BLaER1 treated with 17β-estradiol and CSF1 and Interleukin-3, amounts not matched to agents 10 nM and 100 nM (cell line): ENCODE measurements around the gene PSG7.
"Not testable (repeated sequence)": the region's sequence is repeated elsewhere in the genome, so short reads cannot be mapped to it uniquely, and the experiment has no call there.

Experiments used
- H3K27ac ChIP-seq, 11 experiments: shearing (Covaris generic); formaldehyde crosslinking; 2 replicates each; pipeline ENCODE4 v1.8.1; 2022
- H3K27me3 ChIP-seq, 11 experiments: shearing (Covaris generic); formaldehyde crosslinking; 2 replicates each; pipeline ENCODE4 v1.8.1; 2022
- H3K36me3 ChIP-seq, 11 experiments: shearing (Covaris generic); formaldehyde crosslinking; 2 replicates each; pipeline ENCODE4 v1.8.1; 2022
- H3K4me1 ChIP-seq, 10 experiments: shearing (Covaris generic); formaldehyde crosslinking; 2 replicates each; pipeline ENCODE4 v1.8.1; 2022
- H3K4me2 ChIP-seq, 11 experiments: shearing (Covaris generic); formaldehyde crosslinking; 2 replicates each; pipeline ENCODE4 v1.8.1; 2022
- H3K4me3 ChIP-seq, 10 experiments: shearing (Covaris generic); formaldehyde crosslinking; 2 replicates each; pipeline ENCODE4 v1.8.1; 2022
- H3K9ac ChIP-seq, 11 experiments: shearing (Covaris generic); formaldehyde crosslinking; 2 replicates each; pipeline ENCODE4 v1.8.1; 2022
- H3K9me3 ChIP-seq, 11 experiments: shearing (Covaris generic); formaldehyde crosslinking; replicated peaks in 1 of 11; 2 replicates each; pipeline ENCODE4 v1.8.1; 2022
- H4K20me1 ChIP-seq, 11 experiments: shearing (Covaris generic); formaldehyde crosslinking; 2 replicates each; pipeline ENCODE4 v1.8.1; 2022
- Cebpa-rat ChIP-seq, 11 experiments: shearing (Covaris generic); IDR thresholded peaks; 2 replicates each; pipeline ENCODE4 v1.8.1; 2022

Gene PSG7

DNA sequence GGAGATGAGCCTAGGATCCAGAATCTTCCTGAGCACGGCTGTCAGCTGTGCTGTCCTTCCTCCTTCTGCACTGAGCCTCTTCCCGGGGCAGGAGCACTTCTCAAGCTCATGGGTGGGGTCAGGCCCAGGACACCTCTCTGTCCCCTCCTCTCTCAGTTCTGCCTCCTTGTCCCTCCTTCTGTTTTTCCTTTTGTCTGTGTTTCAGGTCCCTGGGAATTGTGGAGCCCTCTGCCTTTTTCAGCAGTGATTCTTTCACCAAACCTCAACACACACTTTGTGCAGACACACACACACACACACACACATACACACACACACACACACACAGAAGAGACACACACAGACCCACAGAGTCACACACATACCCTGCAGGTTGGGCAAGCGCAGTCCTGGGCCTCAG is at the start of gene PSG7:
Gene PSG7, minus strand, starts transcription at position 101 of the 400 bp plus-strand sequence. CDS start 131 bp downstream, outside the sequence.
- not testable (repeated sequence) for H3K9me3 ChIP-seq, H3K4me2 ChIP-seq, H4K20me1 ChIP-seq, H3K27ac ChIP-seq, H3K4me3 ChIP-seq, H3K9ac ChIP-seq, H3K27me3 ChIP-seq, H3K36me3 ChIP-seq, H3K4me1 ChIP-seq

DNA sequence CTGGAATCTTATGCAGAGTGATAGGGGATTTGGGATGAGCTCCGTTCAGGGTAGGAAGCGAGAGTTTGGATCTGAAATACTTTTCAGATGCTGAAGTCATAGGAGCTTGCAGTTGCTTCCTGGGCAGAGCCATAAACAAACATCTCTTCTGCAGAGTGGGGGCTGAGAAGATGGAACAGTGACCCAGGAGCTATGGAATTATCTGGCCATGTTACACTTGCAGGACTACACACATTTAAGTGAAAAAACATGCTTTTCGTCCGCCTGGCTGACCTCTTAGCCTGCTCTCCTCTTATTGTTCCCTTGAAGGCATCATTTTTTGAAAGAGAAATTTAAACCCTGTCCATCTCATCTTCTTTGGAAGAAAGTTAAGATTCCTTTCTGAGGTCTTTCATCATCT is 48.6 kb upstream of the PSG7 start:
- H3K4me3 ChIP-seq, result no peak overlapping the region
- TF ChIP-seq Cebpa-rat (IDR thresholded peaks at IDR 0.05), result no peak

DNA sequence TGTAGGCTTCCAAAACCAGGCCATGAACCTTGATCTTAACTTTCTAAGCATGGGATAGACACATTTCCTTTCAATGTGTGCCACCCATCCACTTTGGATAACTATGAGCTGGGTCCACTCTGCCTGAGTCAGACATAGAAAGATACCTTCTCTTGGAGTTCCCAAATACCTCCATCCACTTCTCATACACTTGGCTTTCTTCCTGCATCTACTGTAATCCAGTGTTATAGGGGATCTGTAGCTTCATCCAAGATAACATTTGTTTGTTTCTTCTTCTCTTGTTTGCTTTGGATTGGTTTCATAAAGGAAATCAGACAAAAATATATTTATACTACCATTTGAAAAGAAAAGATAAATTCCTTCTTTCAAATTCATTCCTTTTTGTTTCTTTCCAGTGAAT is 45.1 kb upstream of the PSG7 start:
- not testable (repeated sequence) for H3K27me3 ChIP-seq, H3K4me1 ChIP-seq, H3K9me3 ChIP-seq, H3K4me2 ChIP-seq, H4K20me1 ChIP-seq, H3K36me3 ChIP-seq, H3K27ac ChIP-seq, H3K9ac ChIP-seq, H3K4me3 ChIP-seq

More for the DNA sequence above, 48.6 kb upstream of the PSG7 start:
- Histone ChIP-seq H3K4me1 (no peaks in the 10 kb centered on the region), H3K27me3 (no peaks in the 10 kb centered on the region), H3K36me3 (no peaks in the 10 kb centered on the region), H4K20me1 (no peaks in the 10 kb centered on the region), H3K9me3 (no peaks in the 10 kb centered on the region), H3K27ac (no peak overlapping the region), H3K9ac (no peak overlapping the region), H3K4me2 (no peak overlapping the region)

DNA sequence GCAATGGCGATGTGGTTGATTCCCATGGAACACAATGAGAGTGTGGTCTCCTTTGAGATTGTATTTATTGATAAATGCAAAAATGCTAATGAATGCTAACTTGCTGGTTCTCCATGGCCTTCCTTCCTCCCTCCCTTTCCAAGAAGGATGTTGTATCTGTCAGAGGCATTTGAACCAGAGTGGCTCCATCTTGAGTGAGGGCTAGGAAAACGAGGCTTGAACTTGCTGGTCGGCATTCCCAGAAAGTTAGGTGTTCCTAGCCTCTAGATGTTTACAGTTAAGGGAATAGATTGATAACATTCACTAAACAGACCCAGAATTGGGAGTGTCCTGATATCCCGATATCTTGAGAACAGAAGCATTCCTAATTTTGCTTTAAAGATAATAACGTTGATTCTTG is 34.4 kb upstream of the PSG7 start:
- not testable (repeated sequence) for H3K4me3 ChIP-seq, H3K9me3 ChIP-seq, H3K4me2 ChIP-seq, H3K27me3 ChIP-seq, H3K36me3 ChIP-seq, H3K4me1 ChIP-seq, H4K20me1 ChIP-seq, H3K9ac ChIP-seq, H3K27ac ChIP-seq

DNA sequence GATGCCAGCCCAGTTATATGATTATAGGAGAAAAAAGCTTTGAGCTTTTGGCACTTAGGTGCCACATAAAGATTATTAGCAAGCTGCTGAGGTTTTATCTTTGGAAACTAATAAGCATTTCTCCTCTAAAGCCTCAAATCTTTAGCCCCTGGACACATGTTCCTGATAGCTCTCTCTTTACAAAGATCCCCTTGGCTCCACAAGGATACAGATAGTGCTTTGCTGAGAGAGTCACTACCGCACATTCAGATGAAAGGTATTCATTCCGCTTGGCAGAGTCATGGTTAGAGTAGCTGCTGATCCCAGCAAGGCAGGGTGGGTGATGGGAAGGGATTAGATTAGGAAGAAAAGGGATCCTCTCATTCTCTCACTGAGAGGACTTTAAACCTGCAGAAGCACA is 28.2 kb upstream of the PSG7 start:
- Histone ChIP-seq H3K4me3 (no peak overlapping the region), H3K36me3 (no peaks in the 10 kb centered on the region), H4K20me1 (no peaks in the 10 kb centered on the region), H3K9me3 (no peaks in the 10 kb centered on the region), H3K27me3 (no peaks in the 10 kb centered on the region), H3K27ac (no peak overlapping the region), H3K9ac (no peak overlapping the region), H3K4me2 (no peak overlapping the region), H3K4me1 (no peaks in the 10 kb centered on the region)
- TF ChIP-seq Cebpa-rat (IDR thresholded peaks at IDR 0.05), result no peak

DNA sequence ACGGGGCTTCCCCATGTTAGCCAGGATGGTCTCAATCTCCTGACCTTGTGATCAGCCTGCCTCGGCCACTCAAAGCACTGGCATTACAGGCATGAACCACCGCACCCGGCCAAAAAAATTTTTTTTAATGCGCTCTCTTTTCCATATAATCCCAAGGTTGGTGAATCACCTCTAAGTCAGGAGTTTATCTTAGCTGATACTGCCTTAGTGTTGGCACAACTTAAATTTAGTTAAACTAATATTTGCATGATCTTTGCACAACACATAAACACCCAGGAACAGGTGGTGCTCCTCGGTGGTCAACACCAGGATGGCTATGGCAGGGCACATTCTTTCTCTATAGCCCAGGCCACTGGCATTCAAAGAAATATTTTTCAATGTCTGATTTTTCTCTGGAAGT is 24.1 kb upstream of the PSG7 start:
- H3K4me1 ChIP-seq, result no peaks in the 10 kb centered on the region
- H3K9ac ChIP-seq, result no peak overlapping the region
- TF ChIP-seq Cebpa-rat (IDR thresholded peaks at IDR 0.05), result no peak
- no peak overlapping the region for H3K4me2 ChIP-seq
- H3K36me3 ChIP-seq, result no peaks in the 10 kb centered on the region
- H3K27ac ChIP-seq, result no peak overlapping the region
- peaks cover 0 to 5% (median 0%) of the 10 kb centered on the region in 11 experiments; a peak in 3 of 22 replicates for H3K9me3 ChIP-seq
- H3K27me3 ChIP-seq, result no peaks in the 10 kb centered on the region
- H4K20me1 ChIP-seq, result no peaks in the 10 kb centered on the region
- no peak overlapping the region for H3K4me3 ChIP-seq

DNA sequence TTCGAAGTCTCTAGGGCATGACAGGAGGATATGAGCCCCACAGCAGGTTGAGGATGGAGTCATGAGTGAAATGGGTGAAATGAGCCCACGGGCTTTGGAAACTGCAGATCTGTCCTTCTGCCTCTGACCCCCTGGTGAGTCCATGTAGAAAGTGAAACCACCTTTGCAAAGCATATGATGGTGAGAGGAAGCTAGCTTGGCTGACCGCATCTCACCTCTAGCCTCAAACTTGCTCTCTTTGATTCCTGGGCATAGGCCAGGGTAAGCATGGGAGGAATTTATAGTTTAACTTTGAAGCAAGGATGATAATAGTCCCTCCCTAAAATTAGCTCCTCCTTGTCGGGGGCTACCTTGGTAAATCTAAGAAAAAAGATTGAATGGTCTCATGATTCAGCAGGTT is 15.1 kb upstream of the PSG7 start:
- not testable (repeated sequence) for H3K4me3 ChIP-seq, H3K4me1 ChIP-seq, H3K4me2 ChIP-seq, H4K20me1 ChIP-seq, H3K36me3 ChIP-seq, H3K27ac ChIP-seq, H3K9ac ChIP-seq, H3K27me3 ChIP-seq
- H3K9me3 ChIP-seq, result peaks cover 0 to 13% (median 3%) of the 10 kb centered on the region in 11 experiments; a peak in 4 of 22 replicates

DNA sequence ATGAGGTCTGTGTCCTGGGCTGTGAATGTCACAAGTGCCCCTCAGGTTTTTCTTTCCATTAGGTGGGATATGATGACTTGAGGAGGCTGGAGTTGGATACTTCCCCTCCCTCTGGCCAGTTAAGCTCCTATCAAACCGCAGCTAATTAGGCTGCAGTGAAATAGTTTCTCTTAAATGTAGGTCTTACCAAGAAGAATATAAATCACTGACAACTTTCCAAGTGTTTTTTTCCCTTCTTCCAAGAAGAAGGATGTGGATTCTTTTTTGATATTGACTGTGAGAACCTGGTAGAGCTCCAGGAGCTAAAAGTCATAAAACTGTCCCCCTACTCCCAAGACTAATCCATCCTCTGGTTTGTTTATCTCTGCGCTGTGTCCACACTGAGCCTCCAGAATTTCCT is 14.5 kb upstream of the PSG7 start:
- peaks cover 0 to 13% (median 3%) of the 10 kb centered on the region in 11 experiments; a peak in 4 of 22 replicates for H3K9me3 ChIP-seq
- H3K27me3 ChIP-seq, result not testable (repeated sequence)

DNA sequence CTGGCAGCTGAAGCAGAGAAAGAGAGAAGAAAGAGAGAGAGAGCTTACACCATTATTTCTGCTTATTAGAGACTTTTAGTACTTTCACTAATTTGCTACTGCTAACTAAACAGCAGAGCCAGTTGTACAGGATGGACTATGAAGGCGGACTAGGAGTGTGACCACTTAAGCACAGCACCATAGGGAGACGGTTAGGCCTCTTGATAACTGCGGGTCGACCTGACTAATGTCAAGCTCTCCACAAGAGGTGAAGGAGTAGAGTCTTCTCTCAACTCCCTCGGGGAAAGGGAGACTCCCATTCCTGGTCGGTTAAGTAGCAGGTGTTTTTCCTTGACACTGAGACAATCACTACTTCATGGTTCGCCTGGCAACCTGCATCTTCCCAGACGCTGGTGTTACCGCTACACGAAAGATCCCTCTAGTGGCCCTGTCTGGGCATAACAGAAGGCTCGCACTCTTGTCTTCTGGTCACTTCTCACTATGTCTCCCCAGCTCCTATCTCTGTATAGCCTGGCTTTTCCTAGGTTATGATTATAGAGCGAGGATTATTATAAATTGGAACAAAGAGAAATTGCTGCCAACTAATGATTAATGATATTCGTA is 5.3 kb upstream of the PSG7 start:
- H3K27ac ChIP-seq, result no peak overlapping the region
- no peak for TF ChIP-seq Cebpa-rat (IDR thresholded peaks at IDR 0.05)
- H3K4me2 ChIP-seq, result no peak overlapping the region
- peaks cover 0 to 9% (median 2%) of the 10 kb centered on the region in 10 experiments; a peak in 7 of 20 replicates for H3K4me1 ChIP-seq
- H4K20me1 ChIP-seq, result no peaks in the 10 kb centered on the region
- no peaks in the 10 kb centered on the region for H3K27me3 ChIP-seq
- no peak overlapping the region for H3K4me3 ChIP-seq
- H3K9ac ChIP-seq, result no peak overlapping the region
- H3K9me3 ChIP-seq, result peaks cover 0 to 7% (median 0%) of the 10 kb centered on the region in 11 experiments; a peak in 4 of 22 replicates
- no peaks in the 10 kb centered on the region for H3K36me3 ChIP-seq

More for the DNA sequence above, 14.5 kb upstream of the PSG7 start:
- not testable (repeated sequence) for H3K9ac ChIP-seq, H4K20me1 ChIP-seq, H3K4me1 ChIP-seq, H3K27ac ChIP-seq, H3K4me2 ChIP-seq, H3K4me3 ChIP-seq, H3K36me3 ChIP-seq

DNA sequence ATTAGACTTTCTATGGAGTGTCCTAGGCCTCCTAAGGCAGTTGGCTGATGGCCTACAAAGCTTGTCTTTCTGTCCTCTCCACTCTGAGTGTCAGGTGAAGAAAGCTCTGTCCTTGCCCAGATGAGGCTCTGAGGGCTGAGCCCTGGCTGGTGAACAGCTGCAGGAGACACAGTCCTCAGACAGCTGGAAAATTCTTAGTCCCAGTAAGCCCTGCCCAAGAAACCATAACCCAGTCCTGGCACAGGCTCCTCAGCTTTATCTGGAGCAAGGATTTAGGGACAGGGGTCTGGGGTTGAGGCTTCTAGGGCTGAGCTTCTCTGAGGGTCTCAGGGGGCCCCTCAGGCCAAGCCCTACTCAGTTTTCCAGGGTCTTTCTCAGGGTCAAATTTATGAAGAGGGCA is 2.3 kb downstream of the PSG7 start:
- not testable (repeated sequence) for H4K20me1 ChIP-seq, H3K4me3 ChIP-seq, H3K4me1 ChIP-seq, H3K27me3 ChIP-seq, H3K9me3 ChIP-seq, H3K4me2 ChIP-seq, H3K36me3 ChIP-seq, H3K9ac ChIP-seq, H3K27ac ChIP-seq

DNA sequence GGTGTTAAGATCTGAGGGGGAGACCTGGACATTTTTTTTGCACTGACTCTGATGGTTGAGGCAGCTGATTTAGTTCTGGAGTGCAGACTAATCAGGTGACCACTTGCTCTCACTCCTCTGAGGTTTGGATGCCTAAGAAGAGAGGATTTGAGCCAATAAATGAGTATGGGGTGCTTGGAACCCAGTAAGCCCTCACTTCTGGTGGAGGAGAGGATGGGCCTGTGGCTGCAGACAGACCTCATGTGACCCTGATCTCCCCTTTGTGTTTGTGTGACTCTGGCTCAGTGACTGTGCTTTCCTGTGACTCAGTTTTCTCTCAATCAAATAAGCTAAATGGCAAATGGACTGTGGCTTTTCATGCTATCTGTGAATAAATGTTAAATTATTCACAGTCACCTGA is 2.8 kb downstream of the PSG7 start:
- not testable (repeated sequence) for H3K4me1 ChIP-seq, H3K4me2 ChIP-seq, H3K9ac ChIP-seq, H3K4me3 ChIP-seq, H3K27me3 ChIP-seq, H3K36me3 ChIP-seq, H4K20me1 ChIP-seq, H3K27ac ChIP-seq, H3K9me3 ChIP-seq

DNA sequence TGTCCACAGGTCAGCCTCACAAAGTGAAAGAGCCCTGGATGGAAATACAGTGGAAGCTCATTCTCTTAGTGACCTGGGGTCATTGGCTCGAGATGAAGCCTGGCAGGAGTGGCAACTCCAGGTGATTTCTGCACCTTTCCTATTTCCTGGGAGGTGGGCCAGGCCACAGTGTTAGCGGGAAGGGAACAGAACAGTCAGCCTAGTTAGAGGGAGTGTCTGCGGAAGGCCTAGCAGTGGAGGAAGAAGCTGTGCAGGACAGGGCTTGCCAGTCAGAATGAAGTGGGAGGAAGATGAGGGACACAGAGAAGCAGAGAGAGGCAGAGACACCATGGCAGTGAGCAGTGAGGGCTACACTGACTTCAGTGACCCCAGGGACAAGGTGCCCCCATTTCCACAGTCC is 3.6 kb downstream of the PSG7 start:
- not testable (repeated sequence) for H3K27ac ChIP-seq, H3K4me2 ChIP-seq

DNA sequence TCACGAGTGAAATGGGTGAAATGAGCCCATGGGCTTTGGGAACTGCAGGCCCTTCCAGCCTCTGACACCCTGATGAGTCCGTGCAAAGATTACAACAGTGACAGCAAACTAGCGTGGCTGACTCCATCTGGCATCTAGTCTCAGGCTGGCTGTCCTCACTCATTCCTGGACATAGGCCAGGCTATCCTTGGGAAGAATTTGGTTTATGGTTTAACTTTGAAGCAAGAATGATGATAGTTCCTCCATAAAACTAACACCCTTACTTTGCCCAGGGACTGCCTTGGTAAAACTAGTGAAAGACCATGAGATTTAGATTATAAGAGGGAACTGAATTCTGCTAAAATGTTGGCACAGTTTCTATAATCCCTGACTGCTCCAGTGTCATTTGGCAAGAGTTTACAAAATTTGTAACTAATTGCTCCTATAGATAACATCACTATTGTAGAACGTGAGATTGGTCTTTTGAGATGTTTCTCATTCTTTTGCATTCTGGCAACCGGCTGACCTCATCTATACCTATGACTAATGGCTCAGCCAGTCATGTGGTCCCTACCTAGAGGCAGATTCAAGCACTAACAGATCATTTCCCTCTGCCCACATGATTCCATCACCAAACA is 4.4 kb downstream of the PSG7 start:
- not testable (repeated sequence) for H4K20me1 ChIP-seq, H3K4me3 ChIP-seq, H3K9ac ChIP-seq, H3K4me1 ChIP-seq, H3K27me3 ChIP-seq, H3K9me3 ChIP-seq, H3K4me2 ChIP-seq, H3K36me3 ChIP-seq, H3K27ac ChIP-seq

More for the DNA sequence above, 3.6 kb downstream of the PSG7 start:
- H3K9ac ChIP-seq, H3K36me3 ChIP-seq, H3K27me3 ChIP-seq, H4K20me1 ChIP-seq, H3K4me3 ChIP-seq, H3K4me1 ChIP-seq, H3K9me3 ChIP-seq: not testable (repeated sequence)

DNA sequence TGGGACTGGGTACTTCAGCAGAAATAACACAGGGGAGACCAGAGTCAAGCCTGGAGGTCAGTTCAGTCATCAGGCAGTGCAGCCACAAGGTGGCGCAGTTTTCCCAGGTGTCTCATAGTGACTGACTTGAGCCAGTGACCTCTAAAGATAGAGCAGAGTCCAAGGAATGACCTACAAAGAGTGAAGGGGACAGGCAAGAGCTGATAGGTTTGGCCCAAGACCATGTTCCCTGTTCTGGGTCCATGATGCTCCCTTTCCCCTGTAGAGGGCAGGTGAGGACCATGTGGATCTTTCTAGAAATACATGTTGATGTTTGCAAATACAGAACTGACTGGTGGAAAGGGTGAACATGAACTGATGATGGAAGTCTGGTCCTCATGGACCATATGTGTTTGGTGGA is 6.8 kb downstream of the PSG7 start:
- H3K4me1 ChIP-seq, H3K4me2 ChIP-seq, H3K9me3 ChIP-seq, H3K4me3 ChIP-seq, H3K9ac ChIP-seq, H3K27me3 ChIP-seq, H4K20me1 ChIP-seq, H3K36me3 ChIP-seq, H3K27ac ChIP-seq: not testable (repeated sequence)
